ENCODE measurements around the gene TACSTD2. TPM values are rescaled to one million over a fixed set of nuclear protein-coding genes. Genes with fewer than 3 reads are reported as not detected.

Gene TACSTD2
- total and polyA plus RNA-seq, 2 of the 4 experiments (the other 2 are of a cell fraction), result not detected

- H4K5ac ChIP-seq (ENCODE audit: low read depth, low read length), result no peak overlapping the region
- no peak overlapping the region for H2BK20ac ChIP-seq (ENCODE audit: low read depth, low read length)
- peaks cover 2% of the 10 kb centered on the region; the same call in 1 of the 2 replicates for H3K9me1 ChIP-seq (ENCODE audit: insufficient read depth, low read length)
- in situ Hi-C loops (cut with MboI; ENCODE audit: low sequenced_read_pairs), result loop anchor here (10.0 kb wide), 1 partner anchor 112 kb away; no protein-coding TSS in a partner anchor
- dilution Hi-C loops (cut with HindIII; ENCODE audit: low sequenced_read_pairs, unreplicated experiment), result no loop called here
- H2AK9ac ChIP-seq (replicated peaks; ENCODE audit: low read depth, low read length, poor library complexity), result no peak overlapping the region
- POLR2A ChIA-PET (ENCODE audit: unreplicated experiment), result no interaction called here
- intact Hi-C loops (cut with micrococcal nuclease), result loop anchor here (10.0 kb wide), 2 partner anchors 1118 to 1212 kb away; partner anchors contain the start of gene DAB1
- no peak overlapping the region for H3K4me3 ChIP-seq (ENCODE audit: insufficient read depth, low read depth, low read length)
- H3K27ac ChIP-seq (ENCODE audit: insufficient read depth, low read length), result no peak overlapping the region
- no peaks in the 10 kb centered on the region for H3K27me3 ChIP-seq (ENCODE audit: control insufficient read depth, insufficient read depth, low read length)
- H3K4ac ChIP-seq (ENCODE audit: low read depth, low read length), result no peak overlapping the region
- H2BK15ac ChIP-seq (ENCODE audit: low read depth, low read length), result no peak overlapping the region
- no peak overlapping the region for H2AFZ ChIP-seq (replicated peaks; ENCODE audit: low read length, poor library complexity)
- H4K91ac ChIP-seq (ENCODE audit: insufficient read depth, low read depth, low read length), result no peak overlapping the region
- ATAC-seq (ENCODE audit: low read depth) (no peak), DNase-seq (no peak)
- no peak overlapping the region for H3K23ac ChIP-seq (ENCODE audit: low read depth, low read length)
- BruUV-seq (replicated peaks), result no TSS peak
- H3K36me3 ChIP-seq (ENCODE audit: control insufficient read depth, insufficient read depth, low read length), result no peaks in the 10 kb centered on the region; the same call in 1 of the 2 replicates
- no peak overlapping the region for H2BK120ac ChIP-seq (ENCODE audit: low read depth, low read length)
- H4K20me1 ChIP-seq (ENCODE audit: insufficient read depth, low read length), result no peaks in the 10 kb centered on the region
- H3K79me1 ChIP-seq (ENCODE audit: low read depth in 1 of 2, low read length in 2 of 2), result peaks cover 7 to 11% of the 10 kb centered on the region in 2 experiments; a peak in 3 of 4 replicates
- no peak overlapping the region for H3K4me2 ChIP-seq (ENCODE audit: low read depth, low read length)
- CTCF ChIA-PET, result interaction anchor here (0.7 to 1.9 kb wide), 2 partner anchors 109 to 1218 kb away, joined by 4 to 6 read pairs; no protein-coding TSS in a partner anchor
- H3K18ac ChIP-seq (ENCODE audit: low read depth, low read length), result no peak overlapping the region
- no CpG with 5 or more reads among the region's 1 CpG for WGBS, 2 experiments (ENCODE audit: extremely low coverage in 2 of 2, insufficient read length in 1 of 2)
- no peak overlapping the region for H3K14ac ChIP-seq (replicated peaks; ENCODE audit: low read depth, low read length)
- no peak overlapping the region for H2AK5ac ChIP-seq (ENCODE audit: low read depth, low read length)
- TF ChIP-seq CHD1 (IDR thresholded peaks at IDR 0.05; ENCODE audit: low read depth, low read length) (no peak), POLR2A (IDR thresholded peaks at IDR 0.05; ENCODE audit: low read depth, low read length) (no peak), MAFK (IDR thresholded peaks at IDR 0.05; ENCODE audit: low read depth, low read length) (no peak), MXI1 (IDR thresholded peaks at IDR 0.05; ENCODE audit: borderline replicate concordance, low read depth, low read length) (no peak), CTCF (conservative IDR thresholded peaks at IDR 0.05; ENCODE audit: low read depth, low read length) (no peak), MAZ (IDR thresholded peaks at IDR 0.05; ENCODE audit: borderline replicate concordance, low read depth, low read length) (no peak), RAD21 (IDR thresholded peaks at IDR 0.05; ENCODE audit: low read length) (no peak)
- H3K9me3 ChIP-seq (ENCODE audit: control insufficient read depth, insufficient read depth, low read length), result no peaks in the 10 kb centered on the region
- H3K4me1 ChIP-seq (ENCODE audit: control insufficient read depth, insufficient read depth, low read length), result no peaks in the 10 kb centered on the region; the same call in 1 of the 2 replicates
- H4K8ac ChIP-seq (ENCODE audit: low read depth in 2 of 2, low read length in 2 of 2), result no peak overlapping the region
- no peak overlapping the region for H3K9ac ChIP-seq (ENCODE audit: low read depth, low read length)
- no peak overlapping the region for H3K56ac ChIP-seq (ENCODE audit: extremely low read depth, insufficient read depth, low read length)
- no peak overlapping the region for H2BK5ac ChIP-seq (ENCODE audit: low read depth, low read length, poor library complexity, severe bottlenecking)
Measured at GRCh38 chr1:58543260-58543659, 33.8 kb downstream of the TACSTD2 start.

Data from IMR-90 (cell line).